Stimulated activated CD8-positive, alpha-beta memory T cell treated with anti-CD3 and anti-CD28 coated beads, Interleukin-12 subunit alpha, Interleukin-12 subunit beta, amount 100 ng/mL, for 1 hour (primary cell): Measurements from ENCODE around the gene SCAND1.
A peak's percentile ranks its signal among the peaks of the same experiment; 100 is the strongest.
"Not testable (repeated sequence)": the region's sequence is repeated elsewhere in the genome, so short reads cannot be mapped to it uniquely, and the experiment has no call there.

Source experiments
- DNase-seq: peaks from one replicate; pipeline ENCODE4 v3.0.0-alpha.2; 2020; ENCODE audit warnings: low read depth

Gene SCAND1

GRCh38 chr20:35959291-35959690 lies 5.0 kb upstream of the SCAND1 start:
- DNase-seq: not testable (repeated sequence)

GRCh38 chr20:35956616-35957015 lies 2.3 kb upstream of the SCAND1 start:
- DNase-seq: no peak

GRCh38 chr20:35954907-35955251 lies 577 bp upstream of the SCAND1 start:
- no peak for DNase-seq

DNA sequence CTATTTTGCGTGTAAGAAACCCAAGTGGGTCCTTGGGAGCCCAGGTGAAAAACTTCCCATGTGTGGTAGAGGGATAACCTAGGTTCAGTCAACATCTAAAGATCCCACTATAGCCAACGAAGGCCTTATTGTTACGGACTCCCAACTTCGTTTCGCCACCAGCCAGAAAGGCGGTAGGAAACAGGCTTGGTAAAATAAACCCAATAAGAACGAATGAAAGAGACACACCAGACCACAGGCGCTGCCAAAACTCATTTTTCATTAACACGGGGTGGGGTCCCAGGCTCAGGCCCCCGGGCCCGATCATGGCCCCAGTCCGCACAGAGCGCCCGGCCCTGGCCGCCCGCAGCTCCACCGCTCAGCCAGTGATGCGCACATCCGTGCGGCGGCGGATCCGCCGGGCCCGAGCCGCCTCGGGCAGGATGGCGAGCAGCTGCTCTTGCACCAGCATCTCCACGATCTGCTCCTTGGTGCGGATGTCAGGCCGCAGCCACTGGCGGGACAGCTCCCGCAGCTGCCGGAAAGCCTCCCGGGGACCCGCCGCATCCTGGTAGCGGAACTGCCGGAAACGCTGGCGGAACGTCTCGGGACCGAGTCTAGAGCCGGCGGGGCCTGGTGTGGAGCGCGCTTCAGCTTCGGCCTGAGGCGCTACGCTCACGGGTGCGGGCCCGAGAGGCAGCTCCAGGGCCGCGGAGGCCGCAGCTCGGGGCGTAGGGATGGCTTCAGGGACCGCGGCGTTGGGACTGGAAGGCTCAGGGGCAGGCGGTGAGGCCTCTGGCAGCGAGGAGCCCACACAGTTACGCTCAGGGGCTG lies 709 bp downstream of the SCAND1 start:
- DNase-seq: peak; percentile 44

DNA sequence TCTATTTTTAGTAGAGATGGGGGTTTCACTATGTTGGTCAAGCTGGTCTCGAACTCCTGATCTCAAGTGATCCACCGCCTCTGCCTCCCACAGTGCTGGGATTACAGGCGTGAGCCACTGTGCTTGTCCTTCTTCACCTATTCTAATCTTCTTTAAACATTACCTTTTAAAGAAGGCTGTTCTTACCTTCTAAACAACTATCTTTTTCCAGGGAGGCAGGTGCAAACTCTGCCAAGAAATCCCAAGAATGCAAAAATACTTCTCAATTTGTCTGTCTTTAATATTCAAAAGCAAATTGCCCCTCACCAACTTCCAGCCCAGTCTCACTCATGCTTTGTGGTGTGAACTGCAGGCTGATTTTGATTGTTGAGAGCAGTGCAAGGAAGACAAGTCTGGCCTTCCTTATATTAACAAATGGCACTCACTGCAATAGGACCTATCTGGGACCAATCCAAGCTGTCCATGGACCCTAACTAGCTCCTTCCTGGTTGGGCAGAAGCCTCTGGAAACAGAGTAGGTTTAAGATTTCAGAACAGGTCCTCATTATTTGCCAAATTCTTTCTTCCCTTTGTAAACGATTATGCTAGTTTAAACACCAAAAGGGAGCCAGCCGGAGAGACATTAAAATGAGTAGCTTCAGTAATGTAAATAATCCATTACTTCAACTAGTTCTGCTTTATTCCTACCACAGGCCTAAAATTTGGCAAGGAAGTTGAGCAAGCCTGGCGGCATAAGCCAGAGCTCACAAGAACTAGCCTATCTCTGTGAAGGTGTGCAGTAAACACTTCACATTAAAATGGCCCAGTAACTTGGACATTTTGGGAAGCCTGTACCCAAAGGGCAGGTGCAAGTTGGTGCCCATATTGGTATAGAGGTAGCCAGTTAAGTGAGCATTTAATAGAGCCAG lies 1.6 kb downstream of the SCAND1 start:
- DNase-seq: no peak

GRCh38 chr20:35952080-35952479 lies 2.2 kb downstream of the SCAND1 start:
- not testable (repeated sequence) for DNase-seq

- DNase-seq: no peak
These were observed 4.2 kb downstream of the SCAND1 start for GRCh38 chr20:35950093-35950492.

GRCh38 chr20:35947907-35948306 lies 6.4 kb downstream of the SCAND1 start:
- no peak for DNase-seq

DNA sequence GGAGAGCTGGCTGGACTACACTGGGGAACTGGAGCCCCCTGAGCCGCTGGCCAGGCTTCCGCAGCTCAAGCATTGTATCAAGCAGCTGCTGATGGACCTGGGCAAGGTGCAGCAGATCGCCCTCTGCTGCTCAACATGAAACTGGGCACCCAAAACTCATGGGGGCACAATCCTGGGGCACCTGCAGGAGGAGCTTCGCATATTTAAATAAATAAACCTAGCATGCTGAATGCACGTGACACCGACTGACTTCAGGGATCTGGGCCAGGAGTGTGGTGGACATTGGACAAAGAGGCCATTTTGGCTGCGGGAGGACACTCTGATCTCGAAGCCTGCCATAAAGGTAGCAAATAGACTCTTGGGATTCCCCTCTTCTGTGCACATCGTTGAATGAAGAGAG lies 6.8 kb downstream of the SCAND1 start:
- DNase-seq: no peak

DNA sequence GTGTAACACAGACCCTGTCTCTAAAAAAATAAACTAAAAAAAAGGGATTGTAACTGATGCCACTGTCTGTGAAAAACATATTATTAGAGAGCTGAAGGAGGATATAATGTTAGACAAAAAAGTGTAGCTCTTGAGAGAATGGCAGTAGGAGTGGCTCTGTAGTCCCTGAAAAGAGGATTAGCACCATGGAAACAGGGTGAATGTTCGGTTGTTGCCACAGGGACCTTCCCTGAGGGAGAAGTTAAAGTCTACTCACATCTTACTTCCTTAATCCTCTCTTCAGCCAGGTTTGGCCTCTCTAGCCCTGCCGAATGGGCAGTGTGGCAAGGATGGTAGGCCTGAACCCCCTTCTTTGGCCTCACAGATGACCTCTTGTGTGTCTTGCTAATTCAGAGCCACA lies 12.1 kb downstream of the SCAND1 start:
- DNase-seq: no peak

DNA sequence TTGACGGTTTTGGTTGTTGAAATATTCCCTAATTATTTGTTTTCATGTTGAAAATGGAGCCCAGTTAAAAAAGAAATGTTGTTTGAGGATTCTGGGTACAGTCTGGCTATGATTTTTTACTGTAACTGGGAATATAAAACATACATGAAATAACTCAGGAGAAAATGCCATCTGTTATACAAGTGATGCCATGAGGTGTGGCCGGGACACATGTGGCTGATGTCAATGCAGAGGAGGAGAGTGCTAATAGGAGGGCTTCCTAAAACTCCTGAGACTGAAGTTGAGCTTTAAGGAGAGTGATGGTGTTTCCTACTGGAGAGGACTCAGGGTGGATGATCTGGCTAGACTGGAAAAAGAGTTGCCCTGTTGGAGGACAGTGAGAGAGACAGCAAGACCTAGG lies 12.7 kb downstream of the SCAND1 start:
- DNase-seq: no peak

DNA sequence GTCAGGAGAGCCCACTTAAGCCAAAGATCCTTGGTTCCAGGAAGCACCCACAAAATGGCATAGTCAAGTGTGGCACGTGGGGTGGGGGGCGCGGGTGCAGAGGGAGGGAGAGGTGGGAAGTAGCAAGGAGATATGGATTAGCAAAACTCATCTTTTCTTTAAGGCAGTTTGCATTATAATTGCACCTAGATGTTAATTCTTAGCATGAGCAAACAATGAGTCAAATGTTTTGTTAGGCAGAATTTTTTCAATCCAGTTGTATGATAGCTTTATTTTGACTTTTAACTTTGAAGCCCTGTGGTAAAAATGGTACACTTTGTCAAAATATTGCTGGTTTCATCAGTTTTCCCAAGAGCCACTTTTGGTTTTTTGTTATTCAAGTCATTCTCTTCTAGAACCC lies 15.0 kb downstream of the SCAND1 start:
- DNase-seq: no peak

- DNase-seq: no peak
These were observed 20.3 kb downstream of the SCAND1 start for GRCh38 chr20:35934050-35934449.

- no peak for DNase-seq
These were observed 25.0 kb downstream of the SCAND1 start for GRCh38 chr20:35929301-35929700.

- no peak for DNase-seq
These were observed 33.8 kb downstream of the SCAND1 start for GRCh38 chr20:35920523-35920922.

GRCh38 chr20:35918021-35918420 lies 36.3 kb downstream of the SCAND1 start:
- no peak for DNase-seq

- DNase-seq: no peak
These were observed 37.2 kb downstream of the SCAND1 start for GRCh38 chr20:35917077-35917476.

DNA sequence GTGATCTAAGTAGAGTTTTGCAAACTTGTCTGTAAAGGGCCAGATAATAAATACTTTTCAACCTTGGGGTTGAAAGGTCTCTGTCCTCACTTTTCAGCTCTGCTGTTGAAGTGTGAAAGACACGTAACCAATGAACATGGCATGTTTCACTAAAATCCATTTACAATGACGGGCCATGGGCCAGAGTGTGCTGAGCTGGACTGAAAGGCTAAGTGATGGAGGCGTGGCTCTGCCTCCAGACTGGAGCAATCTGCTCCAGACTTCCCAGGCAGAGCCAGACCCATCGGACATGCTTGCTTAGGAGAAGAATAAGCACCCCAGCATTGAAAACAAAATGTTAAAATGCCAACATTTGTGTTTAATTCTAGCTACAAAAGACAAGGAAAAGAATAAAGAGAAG lies 41.4 kb downstream of the SCAND1 start:
- DNase-seq: no peak

GRCh38 chr20:35910254-35910653 lies 44.0 kb downstream of the SCAND1 start:
- DNase-seq: no peak

DNA sequence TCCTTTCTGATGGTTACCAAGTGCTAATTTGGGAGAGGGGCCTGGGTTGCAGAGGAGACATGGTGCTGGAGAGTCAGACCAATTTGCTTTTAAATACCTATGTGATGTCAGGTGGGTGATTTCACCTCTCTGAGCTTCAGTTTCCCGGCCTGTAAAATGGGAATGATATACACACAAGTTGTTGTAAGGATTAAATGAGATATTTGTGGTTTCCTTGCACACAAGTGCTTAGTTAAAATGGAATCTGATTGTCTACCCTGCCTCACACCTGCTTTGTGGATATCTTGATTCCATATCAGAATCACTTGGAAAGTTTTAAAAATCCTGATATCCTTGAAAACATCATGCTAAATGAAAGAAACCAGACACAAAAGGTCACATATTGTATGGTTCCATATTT lies 44.5 kb downstream of the SCAND1 start:
- DNase-seq: no peak

DNA sequence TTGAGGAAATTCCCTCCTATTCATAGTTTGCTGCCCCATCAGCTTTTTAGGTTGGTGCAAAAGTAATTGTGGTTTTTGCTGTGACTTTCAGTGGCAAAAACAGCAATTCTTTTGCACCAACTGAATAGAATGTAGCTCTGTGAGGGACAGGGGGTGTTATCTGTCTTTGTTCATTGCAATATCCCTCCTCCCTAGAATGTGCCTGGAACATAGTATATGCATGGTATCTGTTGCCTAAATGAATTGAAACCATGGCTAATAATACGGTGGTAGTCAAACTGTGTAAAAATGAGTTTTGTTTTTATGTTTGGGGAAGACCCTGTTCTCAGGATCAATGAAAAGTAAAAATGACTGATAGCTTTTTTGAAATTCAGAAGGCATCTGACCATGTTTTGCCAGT lies 45.1 kb downstream of the SCAND1 start:
- no peak for DNase-seq

- no peak for DNase-seq
These were observed 46.3 kb downstream of the SCAND1 start for GRCh38 chr20:35908007-35908406.

DNA sequence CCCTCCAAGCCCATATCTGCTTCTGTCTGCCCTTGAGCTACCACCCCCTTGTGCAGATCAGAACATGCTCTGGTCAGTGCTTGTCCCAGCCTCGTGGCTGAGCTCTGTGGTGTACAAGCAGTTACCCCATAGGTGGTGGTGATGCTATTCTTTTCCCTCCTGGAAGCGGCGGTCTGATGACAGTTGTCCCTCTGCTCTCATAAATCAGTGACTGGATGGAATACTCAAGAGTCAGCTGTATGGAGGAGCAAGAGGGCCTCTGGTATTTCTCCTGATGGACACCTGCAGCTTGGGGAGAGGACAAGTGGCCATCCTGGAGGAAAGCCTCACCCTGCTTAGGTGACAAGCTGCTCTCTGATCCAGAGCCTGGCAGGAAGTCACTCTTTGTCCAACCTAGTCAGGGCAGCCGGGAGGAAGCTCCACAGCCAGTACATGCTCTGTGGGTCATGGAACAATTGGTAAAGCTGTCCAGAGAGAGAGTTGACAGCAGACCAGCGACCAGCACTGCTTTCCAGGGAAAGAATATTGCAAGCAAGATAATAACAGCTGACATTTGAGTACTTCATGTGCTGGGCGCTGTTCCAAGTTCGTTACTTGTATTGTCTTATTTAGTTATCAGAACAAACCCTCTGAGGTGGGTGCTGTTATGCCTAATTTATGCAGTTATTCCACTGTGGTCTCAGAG lies 47.1 kb downstream of the SCAND1 start:
- DNase-seq: no peak
